K562 (cell line): ENCODE measurements around the gene CENPP. TPM values are rescaled to one million over a fixed set of nuclear protein-coding genes. Genes with fewer than 3 reads are reported as not detected.

Experiments used
- ARID2 ChIP-seq: fragments of 450-650 bp; IDR thresholded peaks from 2 replicates; pipeline ENCODE4 v1.6.1; 2017; ENCODE audit warnings: antibody characterized with exemption, mild to moderate bottlenecking
- CBX8 ChIP-seq: fragments of 200-600 bp; sonication (generic); IDR thresholded peaks from 2 replicates; pipeline ENCODE4 v1.6.1; 2012; ENCODE audit warnings: borderline replicate concordance, mixed run types, low read depth, mild to moderate bottlenecking, moderate library complexity, mixed read lengths, low read length, control low read depth, inconsistent platforms; ENCODE audit not compliant: poor library complexity, severe bottlenecking; ENCODE audit errors: extremely low read depth
- CGGBP1 ChIP-seq: fragments of 250-450 bp; sonication (Bioruptor Pico); IDR thresholded peaks from 2 replicates; pipeline ENCODE4 v1.9.0; 2021; ENCODE audit warnings: mild to moderate bottlenecking
- CREM ChIP-seq: IDR thresholded peaks from 2 replicates; pipeline ENCODE4 v1.6.1; 2014; ENCODE audit warnings: antibody characterized with exemption, low read depth
- ELK1 ChIP-seq: sonication (generic); formaldehyde crosslinking; IDR thresholded peaks from 2 replicates; pipeline ENCODE4 v1.8.1; 2022; ENCODE audit warnings: missing genetic modification reagents
- FOXA3 ChIP-seq, 2 experiments: fragments of 450-650 bp in 1 of 2; sonication (generic) in 1 of 2; formaldehyde crosslinking; IDR thresholded peaks in 1 of 2; conservative IDR thresholded peaks in 1 of 2; 2 replicates each; pipeline versions ENCODE4 v1.4.0 to v1.8.0; 2020 to 2022; ENCODE audit warnings: mild to moderate bottlenecking in 2 of 2, missing genetic modification reagents in 1 of 2
- GTF2F1 ChIP-seq: IDR thresholded peaks from 2 replicates; pipeline ENCODE4 v1.6.1; 2011; ENCODE audit warnings: low read depth, low read length, improper control_type of control experiment
- HDAC6 ChIP-seq: IDR thresholded peaks from 2 replicates; pipeline ENCODE4 v1.6.1; 2012; ENCODE audit warnings: low read depth, mild to moderate bottlenecking, control low read depth, inconsistent platforms, low read length, moderate library complexity
- KAT7 ChIP-seq: sonication (generic); formaldehyde crosslinking; IDR thresholded peaks from 2 replicates; pipeline ENCODE4 v1.8.0; 2022; ENCODE audit warnings: missing genetic modification reagents, mild to moderate bottlenecking, borderline replicate concordance
- KAT8 ChIP-seq: fragments of 450-650 bp; IDR thresholded peaks from 2 replicates; pipeline ENCODE4 v1.6.1; 2016; ENCODE audit warnings: low read depth, mild to moderate bottlenecking
- MTA2 ChIP-seq: fragments of 450-650 bp; IDR thresholded peaks from 2 replicates; pipeline ENCODE4 v1.6.1; 2016; ENCODE audit warnings: low read depth
- MXD1 ChIP-seq: fragments of 250-450 bp; sonication (Bioruptor Pico); IDR thresholded peaks from 2 replicates; pipeline ENCODE4 v1.8.0; 2021; ENCODE audit warnings: borderline replicate concordance, mild to moderate bottlenecking, moderate library complexity; ENCODE audit not compliant: poor library complexity, severe bottlenecking
- PKNOX1 ChIP-seq: fragments of 450-650 bp; IDR thresholded peaks from 2 replicates; pipeline ENCODE4 v1.6.1; 2016
- PTBP1 ChIP-seq: fragments of 200-400 bp; formaldehyde crosslinking; IDR thresholded peaks from 2 replicates; pipeline ENCODE4 v1.6.1; 2017; ENCODE audit warnings: low read depth, low read length
- SAP30 ChIP-seq: fragments of 200-600 bp; sonication (generic); IDR thresholded peaks from 2 replicates; pipeline ENCODE4 v1.6.1; 2012; ENCODE audit warnings: borderline replicate concordance, low read depth, mild to moderate bottlenecking, moderate library complexity, low read length, control low read depth, inconsistent platforms; ENCODE audit not compliant: insufficient read depth, poor library complexity, severe bottlenecking
- TCF3 ChIP-seq: sonication (generic); formaldehyde crosslinking; IDR thresholded peaks from 2 replicates; pipeline ENCODE4 v1.4.0; 2020; ENCODE audit warnings: mild to moderate bottlenecking, missing genetic modification reagents
- TRIM25 ChIP-seq: fragments of 450-650 bp; IDR thresholded peaks from 2 replicates; pipeline ENCODE4 v1.7.0; 2016; ENCODE audit warnings: borderline replicate concordance
- ZNF146 ChIP-seq: IDR thresholded peaks from one replicate; pipeline ENCODE4 v1.6.1; 2018; ENCODE audit warnings: missing compliant biosample characterization; ENCODE audit not compliant: unreplicated experiment
- ZNF184 ChIP-seq: sonication (generic); formaldehyde crosslinking; IDR thresholded peaks from 2 replicates; pipeline ENCODE4 v1.5.0; 2020; ENCODE audit warnings: missing genetic modification reagents
- ZNF316 ChIP-seq: fragments of 450-650 bp; IDR thresholded peaks from 2 replicates; pipeline ENCODE4 v1.6.1; 2016
- ZNF511 ChIP-seq: sonication (generic); formaldehyde crosslinking; IDR thresholded peaks from 2 replicates; pipeline ENCODE4 v1.8.0; 2022; ENCODE audit warnings: mild to moderate bottlenecking, missing genetic modification reagents
- polyA plus RNA-seq, 8 experiments: library from polyadenylated mRNA; depleted of rRNA in 4 of 8; stranded (reverse) in 5 of 8; unstranded in 3 of 8; fragments of >200 nt; fragmentation: Nextera tagmentation in 2 of 8; fragmentation: Illumina TruSeq in 1 of 8; extraction: Ambion mirVana in 2 of 8; extraction: Trizol in 1 of 8; gene quantifications; 2 replicates each; pipeline versions ENCODE4 v1.2.1 to v1.2.3, GENCODE V29; 2011 to 2014; ENCODE audit warnings: inconsistent platforms in 1 of 8, missing spikeins in 1 of 8
- total RNA-seq, 7 experiments: library from RNA; depleted of rRNA in 6 of 7; stranded (reverse); fragments of >200 nt in 6 of 7; fragmentation: Illumina TruSeq in 2 of 7; extraction: Trizol in 2 of 7; gene quantifications; 2 replicates each; pipeline versions ENCODE4 v1.2.1 to v1.2.3, GENCODE V29; 2011 to 2021; ENCODE audit warnings: low replicate concordance in 1 of 7

CENPP gene
- total and polyA plus RNA-seq, 9 of the 15 experiments (the other 6 are each of a cell fraction or from before 2014, with no cell fraction given) = 8.0 to 28.5 (median 17.9) TPM

GRCh38 chr9:92325269-92325990, at the start of gene CENPP, which contains the start of gene NOL8 (continued):
- TF ChIP-seq ZNF511 (CRISPR knock-in tag) = no peak
- peak; percentile 72; the same call in 1 of the 2 replicates for TF ChIP-seq KAT8
- 0 out of 2 replicates have a peak, but pooled peaks have one; percentile 18 for TF ChIP-seq TRIM25
- TF ChIP-seq CBX8 = no peak
- no peak; the same call in 1 of the 2 replicates for TF ChIP-seq ZNF316
- TF ChIP-seq PTBP1 = no peak
- TF ChIP-seq FOXA3 (CRISPR knock-in tag; conservative IDR thresholded peaks at IDR 0.05 in 1 of 2, IDR thresholded peaks at IDR 0.05 in 1 of 2) = peak in 1 of 2 experiments; percentile 56; a peak in 1 of 4 replicates
- peak; percentile 54; the same call in 1 of the 2 replicates for TF ChIP-seq CGGBP1 (CRISPR knock-in tag)
- no peak for TF ChIP-seq TCF3 (CRISPR knock-in tag)
- TF ChIP-seq ZNF184 = no peak
- TF ChIP-seq SAP30 = no peak
- TF ChIP-seq ELK1 (CRISPR knock-in tag) = no peak
- peak; percentile 67 for TF ChIP-seq CREM
- TF ChIP-seq MTA2 = no peak
- no peak for TF ChIP-seq GTF2F1
- TF ChIP-seq HDAC6 = no peak
- no peak for TF ChIP-seq ARID2
- TF ChIP-seq ZNF146 (CRISPR knock-in tag) = no peak
- peak; percentile 27; the same call in 1 of the 2 replicates for TF ChIP-seq KAT7 (CRISPR knock-in tag)
- TF ChIP-seq MXD1 (CRISPR knock-in tag) = peak; percentile 89
- peak; percentile 94 for TF ChIP-seq PKNOX1
